ENCODE measurements around the gene SMOC2.
"Not testable (repeated sequence)": the region's sequence is repeated elsewhere in the genome, so short reads cannot be mapped to it uniquely, and the experiment has no call there.

DNA sequence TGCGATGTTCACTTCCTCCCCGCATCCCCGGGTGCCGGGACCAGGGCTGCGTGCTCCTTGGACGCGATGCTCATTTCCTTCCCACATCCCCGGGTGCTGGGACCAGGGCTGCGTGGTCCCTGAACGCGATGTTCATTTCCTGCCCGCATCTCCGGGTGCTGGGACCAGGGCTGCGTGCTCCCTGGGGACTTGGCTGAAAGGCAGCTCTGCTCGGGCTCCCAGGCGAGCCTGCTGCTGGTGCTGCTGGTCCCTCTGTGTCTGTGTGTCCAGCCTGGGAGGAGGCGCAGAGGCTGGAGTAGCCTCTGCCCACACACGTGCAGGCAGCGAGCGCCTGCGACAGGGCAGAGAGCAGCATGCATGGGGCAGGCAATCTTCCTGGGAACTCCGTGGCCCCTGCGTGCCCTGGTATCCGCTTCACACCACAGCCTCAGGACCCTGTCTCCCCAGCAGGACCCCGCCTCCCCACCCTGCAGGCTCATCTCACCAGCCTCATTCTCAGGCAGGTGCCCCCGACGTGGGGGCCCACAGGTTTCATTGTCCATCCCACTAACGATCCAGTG is 132.4 kb downstream of the SMOC2 start:
- TF ChIP-seq, protein P1, sequence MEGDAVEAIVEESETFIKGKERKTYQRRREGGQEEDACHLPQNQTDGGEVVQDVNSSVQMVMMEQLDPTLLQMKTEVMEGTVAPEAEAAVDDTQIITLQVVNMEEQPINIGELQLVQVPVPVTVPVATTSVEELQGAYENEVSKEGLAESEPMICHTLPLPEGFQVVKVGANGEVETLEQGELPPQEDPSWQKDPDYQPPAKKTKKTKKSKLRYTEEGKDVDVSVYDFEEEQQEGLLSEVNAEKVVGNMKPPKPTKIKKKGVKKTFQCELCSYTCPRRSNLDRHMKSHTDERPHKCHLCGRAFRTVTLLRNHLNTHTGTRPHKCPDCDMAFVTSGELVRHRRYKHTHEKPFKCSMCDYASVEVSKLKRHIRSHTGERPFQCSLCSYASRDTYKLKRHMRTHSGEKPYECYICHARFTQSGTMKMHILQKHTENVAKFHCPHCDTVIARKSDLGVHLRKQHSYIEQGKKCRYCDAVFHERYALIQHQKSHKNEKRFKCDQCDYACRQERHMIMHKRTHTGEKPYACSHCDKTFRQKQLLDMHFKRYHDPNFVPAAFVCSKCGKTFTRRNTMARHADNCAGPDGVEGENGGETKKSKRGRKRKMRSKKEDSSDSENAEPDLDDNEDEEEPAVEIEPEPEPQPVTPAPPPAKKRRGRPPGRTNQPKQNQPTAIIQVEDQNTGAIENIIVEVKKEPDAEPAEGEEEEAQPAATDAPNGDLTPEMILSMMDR (conservative IDR thresholded peaks at IDR 0.05; ENCODE audit: low read depth, low read length): not testable (repeated sequence)
- TF ChIP-seq, protein P2, sequence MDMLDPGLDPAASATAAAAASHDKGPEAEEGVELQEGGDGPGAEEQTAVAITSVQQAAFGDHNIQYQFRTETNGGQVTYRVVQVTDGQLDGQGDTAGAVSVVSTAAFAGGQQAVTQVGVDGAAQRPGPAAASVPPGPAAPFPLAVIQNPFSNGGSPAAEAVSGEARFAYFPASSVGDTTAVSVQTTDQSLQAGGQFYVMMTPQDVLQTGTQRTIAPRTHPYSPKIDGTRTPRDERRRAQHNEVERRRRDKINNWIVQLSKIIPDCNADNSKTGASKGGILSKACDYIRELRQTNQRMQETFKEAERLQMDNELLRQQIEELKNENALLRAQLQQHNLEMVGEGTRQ (IDR thresholded peaks at IDR 0.05; ENCODE audit: low read depth, low read length): not testable (repeated sequence)

Measured in IMR-90 (cell line).